AG09309 (cell line): ENCODE data around the gene HES4.
A peak's percentile ranks its signal among the peaks of the same experiment; 100 is the strongest.
"Not testable (repeated sequence)": the region's sequence is repeated elsewhere in the genome, so short reads cannot be mapped to it uniquely, and the experiment has no call there.

ENCODE experiments used
- DNase-seq: peaks from one replicate; pipeline ENCODE4 v3.0.0-alpha.2; 2010; ENCODE audit warnings: low read depth
- H3K4me3 ChIP-seq: 2 replicates; pipeline ENCODE4 v1.5.1; 2011; ENCODE audit warnings: mild to moderate bottlenecking, low read depth, low read length, moderate library complexity; ENCODE audit not compliant: control insufficient read depth
- CTCF ChIP-seq: IDR thresholded peaks from 2 replicates; pipeline ENCODE4 v1.5.1; 2011; ENCODE audit warnings: mild to moderate bottlenecking, low read depth, low read length, inconsistent platforms; ENCODE audit not compliant: insufficient read depth, control insufficient read depth; ENCODE audit errors: missing control alignments

The HES4 gene

DNA sequence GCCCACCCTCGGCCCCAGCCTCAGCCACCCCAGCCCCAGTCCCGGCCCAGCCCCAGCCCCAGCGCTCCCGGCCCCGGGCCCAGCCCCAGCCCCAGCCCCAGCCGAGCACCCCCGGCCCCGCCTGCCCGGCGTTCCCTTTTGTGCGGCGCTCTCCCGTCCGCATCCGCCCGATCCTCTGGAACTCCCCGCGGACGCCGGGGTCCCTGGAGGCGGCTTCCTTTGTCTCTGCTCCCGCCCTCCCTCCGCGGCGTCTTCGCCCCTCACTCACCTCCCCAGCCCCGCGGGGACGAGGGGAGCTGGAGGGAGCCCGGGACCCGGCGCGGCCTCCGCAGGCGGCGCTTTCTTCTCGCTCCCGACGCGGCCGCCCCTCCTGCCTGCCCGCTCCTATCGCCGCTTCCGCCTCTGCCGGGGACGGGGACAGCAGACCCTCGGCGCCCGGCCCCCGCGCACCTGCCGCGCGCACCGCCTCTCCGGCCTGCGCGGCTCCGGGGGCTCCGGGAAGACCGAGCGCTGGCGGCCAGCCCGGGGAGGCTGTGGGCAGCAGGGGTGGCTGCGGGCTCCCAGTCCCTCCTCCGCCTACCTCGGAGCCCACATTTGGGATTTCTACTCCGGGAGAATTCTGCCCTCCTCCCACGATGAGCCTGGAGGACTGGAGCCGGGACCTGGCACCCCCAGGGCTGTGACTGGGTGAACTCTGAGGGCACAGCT lies 34.0 kb upstream of the HES4 start:
- no peak for TF ChIP-seq CTCF
- H3K4me3 ChIP-seq = no peak overlapping the region; the same call in 1 of the 2 replicates
- no peak for DNase-seq

DNA sequence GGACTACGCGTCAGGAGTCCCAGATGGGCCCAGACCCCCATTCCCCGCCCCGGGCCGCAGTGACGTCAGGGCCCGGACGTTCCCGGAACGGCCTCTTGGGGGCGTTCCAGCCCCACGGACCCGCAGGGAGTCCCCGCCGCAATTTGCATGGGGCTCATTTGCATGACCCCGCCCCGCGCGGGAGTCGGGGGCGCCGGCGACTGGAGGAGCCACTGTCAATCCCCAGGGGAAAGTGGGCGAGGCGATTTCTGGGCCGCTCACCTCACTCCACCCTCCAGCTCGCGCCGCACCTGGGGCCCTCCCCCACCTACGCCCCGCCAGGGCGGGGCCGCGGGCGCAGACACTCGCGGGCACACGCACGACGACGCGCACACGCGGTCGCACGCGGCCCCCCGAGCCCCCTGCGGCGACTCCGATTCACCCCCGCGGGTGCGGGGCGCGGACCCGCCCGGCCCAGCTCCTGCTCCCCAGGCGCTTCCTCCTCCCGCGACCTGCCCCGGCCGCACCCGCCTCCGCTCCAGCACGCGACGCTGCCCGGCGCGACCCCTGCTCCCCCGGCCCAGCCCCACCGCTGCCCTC lies 33.2 kb upstream of the HES4 start:
- peak; percentile 73 for TF ChIP-seq CTCF

DNA sequence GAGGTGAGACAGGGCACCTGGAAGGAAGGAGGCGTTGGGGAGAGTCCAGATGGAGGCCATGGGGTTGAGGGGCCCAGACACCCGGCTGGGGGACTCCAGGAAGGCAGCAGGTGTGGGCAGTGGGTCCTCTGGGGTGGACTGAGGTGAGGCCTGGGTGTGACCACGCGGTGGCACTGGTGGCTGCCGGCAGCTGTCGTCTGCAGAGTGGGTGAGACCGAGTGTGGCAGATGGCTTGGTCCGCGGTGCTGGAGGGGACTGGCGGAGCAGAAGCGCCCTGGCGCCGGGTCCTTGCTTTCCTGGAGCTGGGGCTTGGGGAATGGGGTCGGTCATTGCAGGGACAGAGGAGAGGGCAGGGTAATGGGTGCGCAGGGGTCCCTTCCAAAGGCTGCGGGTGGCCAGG lies 32.5 kb upstream of the HES4 start:
- no peak overlapping the region for H3K4me3 ChIP-seq
- no peak for DNase-seq
- TF ChIP-seq CTCF = peak; percentile 21

More for the DNA sequence above, 33.2 kb upstream of the HES4 start:
- no peak for DNase-seq
- H3K4me3 ChIP-seq = peak overlapping the region; percentile 31

- TF ChIP-seq CTCF = no peak
- no peak for DNase-seq
These were observed 31.9 kb upstream of the HES4 start for GRCh38 chr1:1031659-1032235.

GRCh38 chr1:1030867-1031658 lies 31.2 kb upstream of the HES4 start:
- not testable (repeated sequence) for DNase-seq, H3K4me3 ChIP-seq

More at GRCh38 chr1:1031659-1032235, 31.9 kb upstream of the HES4 start:
- no peak overlapping the region for H3K4me3 ChIP-seq

DNA sequence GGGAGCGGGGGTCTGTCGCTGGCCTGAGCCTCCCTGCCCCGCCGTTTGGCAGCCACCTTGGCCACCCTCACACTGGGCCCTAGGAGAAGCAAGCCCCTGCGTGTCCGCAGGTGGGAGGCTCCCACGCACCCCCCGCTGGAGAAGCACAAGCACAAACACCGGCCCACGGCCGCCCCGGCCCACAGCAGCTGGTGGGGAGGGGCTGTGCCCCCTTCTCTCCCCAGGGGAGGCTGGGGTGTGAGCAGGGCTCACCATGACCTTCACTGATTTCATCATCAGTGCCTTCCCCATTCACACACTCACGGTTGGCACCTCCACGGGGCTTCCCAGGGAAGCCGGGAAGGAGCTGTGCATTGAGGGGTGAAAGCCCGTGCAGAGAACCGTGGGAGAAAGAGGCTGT lies 27.9 kb upstream of the HES4 start:
- H3K4me3 ChIP-seq = no peak overlapping the region
- DNase-seq = no peak
- TF ChIP-seq CTCF = no peak
